Fibroblast of lung (primary cell): ENCODE measurements around the gene RASSF1.

Experiments
- EZH2 ChIP-seq: IDR thresholded peaks from 2 replicates; pipeline ENCODE4 v1.5.1; 2012; ENCODE audit warnings: low read length, control low read depth, mild to moderate bottlenecking; ENCODE audit errors: missing control alignments
- TF ChIP-seq, protein P1 (sequence below), 2 donors: IDR thresholded peaks in 1 of 2; conservative IDR thresholded peaks in 1 of 2; 1 replicate in 1 of 2; 2 replicates in 1 of 2; pipeline ENCODE4 v1.5.1; 2011 to 2012; ENCODE audit warnings: low read length in 2 of 2, control low read depth in 1 of 2, inconsistent platforms in 1 of 2, low read depth in 1 of 2, mild to moderate bottlenecking in 1 of 2

DNA sequence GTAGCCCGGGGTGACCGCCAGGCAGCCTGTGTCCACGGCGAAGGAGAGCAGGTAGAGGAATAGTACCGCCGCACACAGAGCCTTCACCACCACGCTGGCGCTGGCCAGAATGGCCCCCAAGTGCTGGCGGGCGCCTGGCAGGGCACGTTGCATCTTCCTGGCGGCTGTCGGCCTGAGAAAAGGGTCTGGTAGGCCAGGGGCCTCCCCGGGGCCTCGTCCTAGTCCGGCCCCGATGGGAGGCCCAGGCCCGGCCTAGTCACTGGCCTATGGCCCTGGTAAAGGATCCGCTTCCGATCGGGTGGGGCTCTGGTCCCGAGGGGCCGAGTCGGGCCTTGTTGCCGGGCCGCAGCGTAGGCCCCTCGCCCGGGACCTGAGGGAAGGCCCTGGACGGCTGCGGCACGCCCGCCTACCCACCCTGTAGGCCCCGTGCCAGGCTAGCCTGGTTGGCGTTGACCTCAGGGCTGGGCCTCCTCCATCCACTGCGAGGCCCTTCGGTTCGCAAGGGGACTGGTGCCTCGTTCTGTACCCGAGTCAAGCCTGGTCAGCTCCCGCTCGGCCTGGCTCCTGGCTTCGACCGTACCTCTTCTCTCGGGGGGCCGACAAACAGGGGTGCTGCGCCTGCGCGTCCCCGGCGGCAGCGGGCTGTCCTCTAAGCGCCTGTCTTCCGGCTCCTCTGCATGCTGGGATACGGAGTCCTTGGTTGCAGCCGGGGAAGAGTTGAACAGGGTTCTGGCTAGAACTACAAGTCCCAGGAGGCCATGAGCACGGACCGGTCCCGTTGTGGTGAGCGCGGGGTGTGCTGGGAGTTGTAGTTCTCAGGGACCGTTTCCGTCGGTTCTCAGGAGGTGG, 18.5 kb upstream of the RASSF1 start, which contains the start of gene TMEM115:
- TF ChIP-seq, protein P1, sequence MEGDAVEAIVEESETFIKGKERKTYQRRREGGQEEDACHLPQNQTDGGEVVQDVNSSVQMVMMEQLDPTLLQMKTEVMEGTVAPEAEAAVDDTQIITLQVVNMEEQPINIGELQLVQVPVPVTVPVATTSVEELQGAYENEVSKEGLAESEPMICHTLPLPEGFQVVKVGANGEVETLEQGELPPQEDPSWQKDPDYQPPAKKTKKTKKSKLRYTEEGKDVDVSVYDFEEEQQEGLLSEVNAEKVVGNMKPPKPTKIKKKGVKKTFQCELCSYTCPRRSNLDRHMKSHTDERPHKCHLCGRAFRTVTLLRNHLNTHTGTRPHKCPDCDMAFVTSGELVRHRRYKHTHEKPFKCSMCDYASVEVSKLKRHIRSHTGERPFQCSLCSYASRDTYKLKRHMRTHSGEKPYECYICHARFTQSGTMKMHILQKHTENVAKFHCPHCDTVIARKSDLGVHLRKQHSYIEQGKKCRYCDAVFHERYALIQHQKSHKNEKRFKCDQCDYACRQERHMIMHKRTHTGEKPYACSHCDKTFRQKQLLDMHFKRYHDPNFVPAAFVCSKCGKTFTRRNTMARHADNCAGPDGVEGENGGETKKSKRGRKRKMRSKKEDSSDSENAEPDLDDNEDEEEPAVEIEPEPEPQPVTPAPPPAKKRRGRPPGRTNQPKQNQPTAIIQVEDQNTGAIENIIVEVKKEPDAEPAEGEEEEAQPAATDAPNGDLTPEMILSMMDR (conservative IDR thresholded peaks at IDR 0.05 in 1 of 2, IDR thresholded peaks at IDR 0.05 in 1 of 2; ENCODE audit: low read depth in 1 of 2, low read length in 2 of 2), result no peak
- no peak for TF ChIP-seq EZH2
